ENCODE results near the gene SAP25. TPM values are rescaled to one million over a fixed set of nuclear protein-coding genes. Genes with fewer than 3 reads are reported as not detected.

The SAP25 gene
- total and polyA plus RNA-seq, 12 donors = 0.67 to 11.3 (median 1.6) TPM; not detected in 4

DNA sequence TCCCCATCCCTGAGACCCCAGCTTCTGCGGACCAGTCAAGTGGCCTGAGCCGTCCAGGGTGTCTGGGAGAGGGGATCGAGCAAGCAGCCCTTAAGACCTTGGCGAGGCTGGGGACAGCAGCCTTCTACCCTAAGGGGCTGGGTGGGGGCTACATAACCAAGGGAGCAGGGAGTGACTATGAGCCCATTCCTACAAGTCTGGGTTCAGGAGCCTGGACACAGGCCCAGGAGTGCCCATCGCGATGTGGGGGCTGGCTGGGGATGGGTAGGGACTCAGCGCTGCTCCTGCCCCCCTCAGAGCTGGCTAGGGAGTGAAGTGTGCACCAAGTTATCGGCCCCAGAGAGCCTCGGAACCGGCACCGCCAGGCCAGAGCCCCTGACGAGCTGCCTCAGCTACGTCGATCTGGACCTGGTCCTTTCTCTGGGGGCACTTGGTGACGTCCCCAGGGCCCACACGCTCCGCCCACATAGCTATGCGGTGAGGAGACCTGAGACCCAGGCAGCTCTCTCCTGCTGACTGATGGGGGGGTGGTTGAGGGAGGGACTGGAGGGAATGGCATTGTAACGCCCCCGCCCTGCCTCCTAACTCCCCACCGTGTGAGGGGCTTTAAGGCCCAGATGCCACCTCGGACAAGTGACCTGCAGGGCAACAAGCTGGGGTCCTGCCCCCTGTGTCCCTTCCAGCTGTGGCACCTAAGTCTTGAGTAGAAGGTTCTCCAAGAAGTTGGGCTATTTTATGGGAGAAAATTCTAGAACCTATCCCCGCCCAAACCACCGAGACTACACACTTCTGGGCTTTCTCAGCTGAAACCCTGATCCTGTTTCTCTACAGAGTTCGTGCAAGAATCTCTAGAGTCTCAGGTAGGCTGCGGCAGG, 2.5 kb downstream of the SAP25 start:
- peak in 2 of 7 donors; percentile 63 for DNase-seq
- H3K27me3 ChIP-seq = no peaks in the 10 kb centered on the region
- H3K36me3 ChIP-seq (replicated peaks in 1 of 2) = peaks cover 0 to 24% of the 10 kb centered on the region in 2 donors
- WGBS, 4 donors = 73 to 83% (median 77%) methylated on average over 17 to 26 of the region's 26 CpGs
- H3K9me3 ChIP-seq (replicated peaks in 1 of 3) = no peaks in the 10 kb centered on the region
- peak overlapping the region in 1 of 5 donors; percentile 95 for H3K27ac ChIP-seq
- TF ChIP-seq, protein P1, sequence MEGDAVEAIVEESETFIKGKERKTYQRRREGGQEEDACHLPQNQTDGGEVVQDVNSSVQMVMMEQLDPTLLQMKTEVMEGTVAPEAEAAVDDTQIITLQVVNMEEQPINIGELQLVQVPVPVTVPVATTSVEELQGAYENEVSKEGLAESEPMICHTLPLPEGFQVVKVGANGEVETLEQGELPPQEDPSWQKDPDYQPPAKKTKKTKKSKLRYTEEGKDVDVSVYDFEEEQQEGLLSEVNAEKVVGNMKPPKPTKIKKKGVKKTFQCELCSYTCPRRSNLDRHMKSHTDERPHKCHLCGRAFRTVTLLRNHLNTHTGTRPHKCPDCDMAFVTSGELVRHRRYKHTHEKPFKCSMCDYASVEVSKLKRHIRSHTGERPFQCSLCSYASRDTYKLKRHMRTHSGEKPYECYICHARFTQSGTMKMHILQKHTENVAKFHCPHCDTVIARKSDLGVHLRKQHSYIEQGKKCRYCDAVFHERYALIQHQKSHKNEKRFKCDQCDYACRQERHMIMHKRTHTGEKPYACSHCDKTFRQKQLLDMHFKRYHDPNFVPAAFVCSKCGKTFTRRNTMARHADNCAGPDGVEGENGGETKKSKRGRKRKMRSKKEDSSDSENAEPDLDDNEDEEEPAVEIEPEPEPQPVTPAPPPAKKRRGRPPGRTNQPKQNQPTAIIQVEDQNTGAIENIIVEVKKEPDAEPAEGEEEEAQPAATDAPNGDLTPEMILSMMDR (IDR thresholded peaks at IDR 0.05) = peak in 1 of 6 experiments; percentile 1
- no peak for TF ChIP-seq POLR2A (IDR thresholded peaks at IDR 0.05)
- intact Hi-C loops (cut with DNase I) = loop anchor here in 1 of 2 donors (5.0 kb wide), 1 partner anchor 116 kb away; no protein-coding TSS in a partner anchor
- H3K4me1 ChIP-seq (replicated peaks in 1 of 2) = peaks cover 40 to 43% of the 10 kb centered on the region in 2 donors
- no peak overlapping the region for H3K4me3 ChIP-seq

DNA sequence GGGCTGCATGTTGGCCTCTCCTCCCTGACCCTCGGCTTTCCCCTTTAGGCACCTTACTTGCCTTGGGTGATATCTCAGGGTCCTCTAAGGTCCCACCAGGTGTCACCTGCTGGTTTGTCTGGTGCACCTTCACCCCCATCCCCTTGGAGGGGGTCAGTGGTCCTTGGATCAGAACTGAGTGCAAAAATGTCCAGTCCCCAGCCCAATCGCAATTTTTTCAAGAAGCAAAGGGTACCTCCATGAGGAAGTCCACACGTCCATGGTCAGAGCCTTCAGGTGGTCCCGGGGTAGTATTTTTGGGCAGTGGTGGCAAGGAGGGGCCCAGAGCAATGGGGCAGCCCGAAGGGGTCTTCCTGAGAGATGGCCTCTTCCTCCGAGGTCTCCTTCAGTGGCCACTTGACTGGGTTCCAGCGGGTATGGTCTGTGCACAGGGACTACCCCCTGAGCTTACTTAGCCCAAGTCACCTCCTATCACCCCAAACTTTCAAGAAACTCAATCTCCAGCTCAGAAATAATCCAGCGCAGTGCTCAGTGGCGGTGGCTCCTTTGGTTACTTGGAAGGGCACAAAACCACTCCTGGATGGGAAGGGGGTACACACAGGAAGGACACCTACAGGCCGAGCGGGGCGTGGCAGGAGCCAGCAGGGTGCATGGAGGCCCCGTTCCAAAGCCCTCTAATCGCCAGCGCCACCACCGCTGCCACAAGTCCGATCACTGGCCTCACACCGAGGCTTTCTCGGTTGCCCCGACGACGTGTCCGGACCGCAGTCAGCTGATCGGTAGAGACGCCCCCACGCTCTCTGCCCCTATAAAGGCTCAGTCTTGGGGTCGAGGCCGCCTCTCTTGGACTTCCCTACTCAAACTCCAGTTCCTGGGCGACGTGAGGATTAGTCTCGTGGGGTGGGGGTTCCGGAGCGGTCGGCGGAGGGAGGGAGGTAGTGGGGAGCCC, 4.5 kb downstream of the SAP25 start:
- peaks cover 40 to 48% of the 10 kb centered on the region in 2 donors for H3K4me1 ChIP-seq (replicated peaks in 1 of 2)
- H3K9me3 ChIP-seq (replicated peaks in 1 of 3) = no peaks in the 10 kb centered on the region
- TF ChIP-seq, protein P1 (IDR thresholded peaks at IDR 0.05) = peak; percentile 14 to 67 (median 52)
- TF ChIP-seq POLR2A (IDR thresholded peaks at IDR 0.05) = no peak
- peaks cover 0 to 17% of the 10 kb centered on the region in 2 donors for H3K36me3 ChIP-seq (replicated peaks in 1 of 2)
- H3K27ac ChIP-seq = peak overlapping the region; percentile 82 to 95 (median 90)
- 26 to 39% (median 31%) methylated on average over 12 to 36 of the region's 36 CpGs for WGBS, 4 donors
- intact Hi-C loops (cut with DNase I) = no loop called here
- DNase-seq = peak; percentile 72 to 94 (median 90)
- no peaks in the 10 kb centered on the region for H3K27me3 ChIP-seq
- H3K4me3 ChIP-seq = peak overlapping the region in 1 of 4 donors; percentile 46

DNA sequence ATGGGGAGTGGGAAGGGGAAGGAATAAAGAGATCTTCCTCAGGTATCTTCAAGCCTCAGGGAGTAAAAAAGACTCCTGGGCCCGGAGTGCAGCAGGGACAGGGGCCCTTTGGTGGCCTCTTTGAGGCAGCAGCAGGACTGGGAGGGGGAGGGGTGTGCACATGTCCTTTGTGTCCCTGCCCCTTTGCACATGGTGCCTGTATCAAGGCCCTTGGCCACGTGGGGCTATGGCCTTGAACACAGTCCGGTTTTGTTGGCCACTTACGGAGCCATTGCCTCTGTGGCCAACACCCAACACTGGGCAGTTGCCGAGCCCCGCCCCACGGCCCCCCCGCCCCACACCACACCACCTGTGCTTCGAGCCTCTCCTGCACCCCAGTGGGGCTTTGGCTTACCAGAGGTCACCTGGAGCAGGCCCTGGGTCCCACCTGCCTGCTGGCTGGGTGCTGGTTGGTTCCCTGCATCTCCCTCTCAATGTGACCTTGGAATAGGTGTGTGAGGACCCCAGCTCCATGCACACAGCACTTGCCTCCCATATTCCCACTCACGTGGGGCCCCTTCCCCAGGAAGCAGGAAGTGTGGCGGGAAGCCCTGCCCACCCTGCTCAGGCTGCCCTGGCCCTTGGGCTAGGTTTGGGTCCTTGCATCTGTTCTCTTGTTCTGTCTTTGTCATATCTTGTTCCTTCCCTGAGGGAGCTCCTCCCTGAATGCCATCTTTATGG, 5.4 kb downstream of the SAP25 start:
- WGBS, 4 donors = 43 to 64% (median 59%) methylated on average over 3 to 10 of the region's 11 CpGs
- peak overlapping the region; percentile 7 to 95 (median 82) for H3K27ac ChIP-seq
- intact Hi-C loops (cut with DNase I) = no loop called here

More for the DNA sequence above, 5.4 kb downstream of the SAP25 start:
- Histone ChIP-seq H3K9me3 (replicated peaks in 1 of 3) (no peaks in the 10 kb centered on the region), H3K27me3 (no peaks in the 10 kb centered on the region), H3K4me3 (no peak overlapping the region), H3K36me3 (replicated peaks in 1 of 2) (peaks cover 0 to 20% of the 10 kb centered on the region in 2 donors), H3K4me1 (replicated peaks in 1 of 2) (peaks cover 40 to 52% of the 10 kb centered on the region in 2 donors)
- TF ChIP-seq POLR2A (IDR thresholded peaks at IDR 0.05) = peak in 1 of 2 donors; percentile 15
- TF ChIP-seq, protein P1 (IDR thresholded peaks at IDR 0.05) = no peak
- peak; percentile 77 to 94 (median 92) for DNase-seq

All from adrenal gland (tissue), 12 donors.